ENCODE measurements around the gene VAPB.

GRCh38 chr20:58408603-58409246 is 19.7 kb downstream of the VAPB start:
- TF ChIP-seq ZFP3 (CRISPR knock-in tag; IDR thresholded peaks at IDR 0.05): no peak
- TF ChIP-seq POU6F1 (CRISPR knock-in tag; IDR thresholded peaks at IDR 0.05; ENCODE audit: borderline replicate concordance, low read depth): no peak
- no peak for TF ChIP-seq ZFP30 (CRISPR knock-in tag; IDR thresholded peaks at IDR 0.05)
- TF ChIP-seq TOX (CRISPR knock-in tag; IDR thresholded peaks at IDR 0.05; ENCODE audit: borderline replicate concordance): no peak
- TF ChIP-seq GLIS3 (CRISPR knock-in tag; IDR thresholded peaks at IDR 0.05): no peak
- TF ChIP-seq RARB (CRISPR knock-in tag; IDR thresholded peaks at IDR 0.05): no peak
- TF ChIP-seq BACH2 (CRISPR knock-in tag; IDR thresholded peaks at IDR 0.05; ENCODE audit: borderline replicate concordance): no peak
- no peak for TF ChIP-seq OSR1 (CRISPR knock-in tag; IDR thresholded peaks at IDR 0.05)
- no peak for TF ChIP-seq TCF4 (CRISPR knock-in tag; IDR thresholded peaks at IDR 0.05; ENCODE audit: borderline replicate concordance)
- TF ChIP-seq ISL1 (CRISPR knock-in tag; IDR thresholded peaks at IDR 0.05): no peak
- no peak for TF ChIP-seq PATZ1 (CRISPR knock-in tag; IDR thresholded peaks at IDR 0.05; ENCODE audit: borderline replicate concordance)
- no peak for TF ChIP-seq SNAI2 (CRISPR knock-in tag; IDR thresholded peaks at IDR 0.05)
- TF ChIP-seq ZNF8 (CRISPR knock-in tag; IDR thresholded peaks at IDR 0.05): no peak
- no peak for TF ChIP-seq CREB5 (CRISPR knock-in tag; IDR thresholded peaks at IDR 0.05; ENCODE audit: low read depth)
